ENCODE results near the gene CST9.
"Not testable (repeated sequence)": the region's sequence is repeated elsewhere in the genome, so short reads cannot be mapped to it uniquely, and the experiment has no call there.

Gene CST9

GRCh38 chr20:23627501-23627900 is 21.8 kb upstream of the CST9 start:
- in situ Hi-C loops (cut with HindIII; ENCODE audit: low pct_ligation_motif_present, low pct_unique_long_range_greater_than_20kb, low sequenced_read_pairs), result no loop called here
- no peak for DNase-seq

- in situ Hi-C loops (cut with HindIII; ENCODE audit: low pct_ligation_motif_present, low pct_unique_long_range_greater_than_20kb, low sequenced_read_pairs), result no loop called here
- no peak for DNase-seq
These were observed 20.4 kb upstream of the CST9 start for GRCh38 chr20:23626040-23626620.

GRCh38 chr20:23625236-23625964 is 19.7 kb upstream of the CST9 start:
- DNase-seq, result no peak
- in situ Hi-C loops (cut with HindIII; ENCODE audit: low pct_ligation_motif_present, low pct_unique_long_range_greater_than_20kb, low sequenced_read_pairs), result no loop called here

- DNase-seq, result no peak
- in situ Hi-C loops (cut with HindIII; ENCODE audit: low pct_ligation_motif_present, low pct_unique_long_range_greater_than_20kb, low sequenced_read_pairs), result no loop called here
These were observed 18.6 kb upstream of the CST9 start for GRCh38 chr20:23624324-23624691.

- in situ Hi-C loops (cut with HindIII; ENCODE audit: low pct_ligation_motif_present, low pct_unique_long_range_greater_than_20kb, low sequenced_read_pairs), result no loop called here
- no peak for DNase-seq
These were observed 18.1 kb upstream of the CST9 start for GRCh38 chr20:23623666-23624323.

GRCh38 chr20:23622839-23623343 is 17.2 kb upstream of the CST9 start:
- in situ Hi-C loops (cut with HindIII; ENCODE audit: low pct_ligation_motif_present, low pct_unique_long_range_greater_than_20kb, low sequenced_read_pairs), result no loop called here
- DNase-seq, result peak; percentile 71

- in situ Hi-C loops (cut with HindIII; ENCODE audit: low pct_ligation_motif_present, low pct_unique_long_range_greater_than_20kb, low sequenced_read_pairs); DNase-seq: not testable (repeated sequence)
These were observed 16.7 kb upstream of the CST9 start for GRCh38 chr20:23622401-23622800.

- in situ Hi-C loops (cut with HindIII; ENCODE audit: low pct_ligation_motif_present, low pct_unique_long_range_greater_than_20kb, low sequenced_read_pairs); DNase-seq: not testable (repeated sequence)
These were observed 15.1 kb upstream of the CST9 start for GRCh38 chr20:23620670-23621386.

- in situ Hi-C loops (cut with HindIII; ENCODE audit: low pct_ligation_motif_present, low pct_unique_long_range_greater_than_20kb, low sequenced_read_pairs), result no loop called here
- no peak for DNase-seq
These were observed 8.4 kb upstream of the CST9 start for GRCh38 chr20:23614163-23614562.

GRCh38 chr20:23613676-23614075 is 8.0 kb upstream of the CST9 start:
- DNase-seq, result no peak
- in situ Hi-C loops (cut with HindIII; ENCODE audit: low pct_ligation_motif_present, low pct_unique_long_range_greater_than_20kb, low sequenced_read_pairs), result no loop called here

GRCh38 chr20:23612396-23612795 is 6.7 kb upstream of the CST9 start:
- in situ Hi-C loops (cut with HindIII; ENCODE audit: low pct_ligation_motif_present, low pct_unique_long_range_greater_than_20kb, low sequenced_read_pairs), result no loop called here
- no peak for DNase-seq

GRCh38 chr20:23609486-23610109 is 3.9 kb upstream of the CST9 start:
- DNase-seq, result no peak
- in situ Hi-C loops (cut with HindIII; ENCODE audit: low pct_ligation_motif_present, low pct_unique_long_range_greater_than_20kb, low sequenced_read_pairs), result no loop called here

GRCh38 chr20:23608251-23608846 is 2.6 kb upstream of the CST9 start:
- in situ Hi-C loops (cut with HindIII; ENCODE audit: low pct_ligation_motif_present, low pct_unique_long_range_greater_than_20kb, low sequenced_read_pairs), result no loop called here
- no peak for DNase-seq

GRCh38 chr20:23607497-23608245 is 2.0 kb upstream of the CST9 start:
- no peak for DNase-seq
- in situ Hi-C loops (cut with HindIII; ENCODE audit: low pct_ligation_motif_present, low pct_unique_long_range_greater_than_20kb, low sequenced_read_pairs), result no loop called here

- in situ Hi-C loops (cut with HindIII; ENCODE audit: low pct_ligation_motif_present, low pct_unique_long_range_greater_than_20kb, low sequenced_read_pairs), result no loop called here
- DNase-seq, result peak; percentile 67
These were observed 934 bp upstream of the CST9 start for GRCh38 chr20:23606652-23607049.

- DNase-seq, result no peak
- in situ Hi-C loops (cut with HindIII; ENCODE audit: low pct_ligation_motif_present, low pct_unique_long_range_greater_than_20kb, low sequenced_read_pairs), result no loop called here
These were observed 1.4 kb downstream of the CST9 start for GRCh38 chr20:23604306-23604705.

GRCh38 chr20:23603321-23603720 is 2.4 kb downstream of the CST9 start:
- in situ Hi-C loops (cut with HindIII; ENCODE audit: low pct_ligation_motif_present, low pct_unique_long_range_greater_than_20kb, low sequenced_read_pairs), result no loop called here

GRCh38 chr20:23602699-23603098 is 3.0 kb downstream of the CST9 start:
- DNase-seq, result no peak
- in situ Hi-C loops (cut with HindIII; ENCODE audit: low pct_ligation_motif_present, low pct_unique_long_range_greater_than_20kb, low sequenced_read_pairs), result no loop called here

More at GRCh38 chr20:23603321-23603720, 2.4 kb downstream of the CST9 start:
- DNase-seq, result no peak

Data from ACHN (cell line).